Suprapubic skin (tissue), 4 donors: Measurements from ENCODE around the gene GNG10. TPM values are rescaled to one million over a fixed set of nuclear protein-coding genes. Genes with fewer than 3 reads are reported as not detected.
"Not testable (repeated sequence)": the region's sequence is repeated elsewhere in the genome, so short reads cannot be mapped to it uniquely, and the experiment has no call there.

Source experiments
- DNase-seq, 2 donors: peaks; one replicate each; pipeline ENCODE4 v3.0.0-alpha.2; 2019; ENCODE audit warnings: low spot score in 2 of 2
- H3K27ac ChIP-seq: fragments of 200-600 bp; sonication (generic); one replicate; pipeline ENCODE4 v1.5.1; 2019
- H3K27me3 ChIP-seq: fragments of 200-600 bp; sonication (generic); one replicate; pipeline ENCODE4 v1.5.1; 2019
- H3K36me3 ChIP-seq: fragments of 200-600 bp; sonication (generic); one replicate; pipeline ENCODE4 v1.5.1; 2019
- H3K4me1 ChIP-seq: fragments of 200-600 bp; sonication (generic); one replicate; pipeline ENCODE4 v1.5.1; 2019
- H3K4me3 ChIP-seq: fragments of 200-600 bp; sonication (generic); one replicate; pipeline ENCODE4 v1.5.1; 2019; ENCODE audit warnings: mild to moderate bottlenecking
- H3K9me3 ChIP-seq: fragments of 200-600 bp; sonication (generic); one replicate; pipeline ENCODE4 v1.5.1; 2019
- CTCF ChIP-seq, 2 donors: fragments of 200-600 bp in 1 of 2; fragments of 450-650 bp in 1 of 2; sonication (generic) in 1 of 2; IDR thresholded peaks; one replicate each; pipeline ENCODE4 v1.5.1; 2016 to 2019; ENCODE audit warnings: antibody characterized with exemption in 2 of 2, mild to moderate bottlenecking in 1 of 2, moderate library complexity in 1 of 2
- EP300 ChIP-seq: sonication (generic); formaldehyde crosslinking; IDR thresholded peaks from one replicate; pipeline ENCODE4 v1.6.1; 2017; ENCODE audit warnings: antibody characterized with exemption
- POLR2A ChIP-seq, 2 donors: fragments of 450-650 bp; IDR thresholded peaks; one replicate each; pipeline ENCODE4 v1.6.1; 2017; ENCODE audit warnings: antibody characterized with exemption in 2 of 2, mild to moderate bottlenecking in 2 of 2, moderate library complexity in 2 of 2
- POLR2AphosphoS5 ChIP-seq, 3 donors: sonication (generic); formaldehyde crosslinking; IDR thresholded peaks; one replicate each; pipeline ENCODE4 v1.6.1; 2017; ENCODE audit warnings: antibody characterized with exemption in 3 of 3
- WGBS: methylation state at CpG from one replicate; pipeline ENCODE4 v1.1.5; 2018; 5-methylcytosine and 5-hydroxymethylcytosine counted together
- total RNA-seq, 4 donors: library from RNA; depleted of rRNA; stranded (reverse); fragments of >200 nt; gene quantifications; one replicate each; pipeline ENCODE4 v1.1.0, GENCODE V29; 2016

GNG10 gene
- total RNA-seq, 4 donors from 2014 or later = 15.1 to 21.6 (median 19.1) TPM

- H3K27me3 ChIP-seq = no peaks in the 10 kb centered on the region
- H3K27ac ChIP-seq = peak overlapping the region; percentile 84
- H3K9me3 ChIP-seq = no peaks in the 10 kb centered on the region
- DNase-seq = no peak
- H3K4me3 ChIP-seq = peak overlapping the region; percentile 82
- peaks cover 22% of the 10 kb centered on the region for H3K4me1 ChIP-seq
- whole genome bisulfite sequencing = 22% methylated on average over 7 of the region's 7 CpGs
- TF ChIP-seq POLR2AphosphoS5 (IDR thresholded peaks at IDR 0.05) (no peak), EP300 (no peak), POLR2A (IDR thresholded peaks at IDR 0.05) (no peak), CTCF (IDR thresholded peaks at IDR 0.05) (no peak)
- H3K36me3 ChIP-seq = peaks cover 10% of the 10 kb centered on the region
These were observed 1.3 kb downstream of the GNG10 start for GRCh38 chr9:111662576-111663300.

- DNase-seq = no peak
- peak overlapping the region; percentile 82 for H3K4me3 ChIP-seq
- no peak overlapping the region for H3K27ac ChIP-seq
- no peaks in the 10 kb centered on the region for H3K9me3 ChIP-seq
- TF ChIP-seq POLR2AphosphoS5 (IDR thresholded peaks at IDR 0.05) (no peak), EP300 (no peak), POLR2A (IDR thresholded peaks at IDR 0.05) (no peak), CTCF (IDR thresholded peaks at IDR 0.05) (no peak)
- no peaks in the 10 kb centered on the region for H3K27me3 ChIP-seq
- 64% methylated on average over 5 of the region's 5 CpGs for WGBS
- peaks cover 15% of the 10 kb centered on the region for H3K36me3 ChIP-seq
- peaks cover 22% of the 10 kb centered on the region for H3K4me1 ChIP-seq
These were observed 2.0 kb downstream of the GNG10 start for GRCh38 chr9:111663301-111663823.

GRCh38 chr9:111668026-111668573 is 6.7 kb downstream of the GNG10 start:
- Histone ChIP-seq H3K27ac (no peak overlapping the region), H3K36me3 (peaks cover 29% of the 10 kb centered on the region), H3K4me1 (peaks cover 5% of the 10 kb centered on the region), H3K9me3 (no peaks in the 10 kb centered on the region), H3K27me3 (no peaks in the 10 kb centered on the region), H3K4me3 (no peak overlapping the region)
- 95% methylated on average over 1 of the region's 1 CpG for WGBS
- no peak for DNase-seq
- TF ChIP-seq CTCF (IDR thresholded peaks at IDR 0.05) = no peak
- no peak for TF ChIP-seq EP300
- TF ChIP-seq POLR2AphosphoS5 (IDR thresholded peaks at IDR 0.05) = no peak
- TF ChIP-seq POLR2A (IDR thresholded peaks at IDR 0.05) = no peak

- H3K9me3 ChIP-seq, DNase-seq, H3K4me3 ChIP-seq, H3K4me1 ChIP-seq, H3K27me3 ChIP-seq, H3K27ac ChIP-seq: not testable (repeated sequence)
- peaks cover 29% of the 10 kb centered on the region for H3K36me3 ChIP-seq
- 93% methylated on average over 11 of the region's 11 CpGs for WGBS
These were observed 7.2 kb downstream of the GNG10 start for GRCh38 chr9:111668601-111669000.

GRCh38 chr9:111674319-111674718 is 12.9 kb downstream of the GNG10 start:
- TF ChIP-seq POLR2AphosphoS5 (IDR thresholded peaks at IDR 0.05) (no peak), POLR2A (IDR thresholded peaks at IDR 0.05) (no peak), CTCF (IDR thresholded peaks at IDR 0.05) (no peak), EP300 (no peak)
- no peak for DNase-seq
- WGBS = 93% methylated on average over 2 of the region's 2 CpGs
- Histone ChIP-seq H3K27ac (no peak overlapping the region), H3K4me3 (no peak overlapping the region), H3K36me3 (peaks cover 15% of the 10 kb centered on the region), H3K4me1 (no peaks in the 10 kb centered on the region), H3K27me3 (no peaks in the 10 kb centered on the region), H3K9me3 (no peaks in the 10 kb centered on the region)
